GM21737 (cell line): ENCODE results near the gene SH2D7.

Experiments used
- ATAC-seq: cut with Tn5 transposase; IDR thresholded peaks from one replicate; pipeline ENCODE4 v1.9.1; 2021; ENCODE audit warnings: mild to moderate bottlenecking, moderate library complexity; ENCODE audit not compliant: unreplicated experiment

Gene SH2D7

GRCh38 chr15:78092261-78093041, at the start of gene SH2D7:
Gene SH2D7 (plus strand): TSS chr15:78092561. CDS start chr15:78092585, 24 bp downstream.
- ATAC-seq, result no peak

- ATAC-seq, result no peak
Observed at GRCh38 chr15:78044407-78045155, 47.8 kb upstream of the SH2D7 start.

- no peak for ATAC-seq
Observed at GRCh38 chr15:78045189-78045588, 47.2 kb upstream of the SH2D7 start.

GRCh38 chr15:78046796-78047341, 45.5 kb upstream of the SH2D7 start:
- ATAC-seq, result no peak

- no peak for ATAC-seq
Observed at GRCh38 chr15:78047761-78048627, 44.4 kb upstream of the SH2D7 start.

- no peak for ATAC-seq
Observed at GRCh38 chr15:78048628-78048920, 43.8 kb upstream of the SH2D7 start.

GRCh38 chr15:78049691-78050440, 42.5 kb upstream of the SH2D7 start:
- ATAC-seq, result peak; percentile 56

GRCh38 chr15:78050441-78050809, 41.9 kb upstream of the SH2D7 start:
- ATAC-seq, result no peak

GRCh38 chr15:78050826-78051225, 41.5 kb upstream of the SH2D7 start:
- ATAC-seq, result no peak

- no peak for ATAC-seq
Observed at GRCh38 chr15:78051596-78051995, 40.8 kb upstream of the SH2D7 start.

- no peak for ATAC-seq
Observed at GRCh38 chr15:78052001-78052401, 40.4 kb upstream of the SH2D7 start.

- no peak for ATAC-seq
Observed at GRCh38 chr15:78052545-78052944, 39.8 kb upstream of the SH2D7 start.

- no peak for ATAC-seq
Observed at GRCh38 chr15:78054518-78054917, 37.8 kb upstream of the SH2D7 start.

- no peak for ATAC-seq
Observed at GRCh38 chr15:78054966-78055365, 37.4 kb upstream of the SH2D7 start.

GRCh38 chr15:78055919-78056713, 36.2 kb upstream of the SH2D7 start:
- no peak for ATAC-seq

- ATAC-seq, result no peak
Observed at GRCh38 chr15:78056714-78057269, 35.6 kb upstream of the SH2D7 start.

GRCh38 chr15:78057803-78058202, 34.6 kb upstream of the SH2D7 start:
- ATAC-seq, result no peak

GRCh38 chr15:78058401-78058935, 33.9 kb upstream of the SH2D7 start:
- ATAC-seq, result no peak
